Suprapubic skin (tissue), 4 donors: ENCODE measurements around the gene CTNNA3.

Source experiments
- CTCF ChIP-seq, 2 donors: fragments of 200-600 bp in 1 of 2; fragments of 450-650 bp in 1 of 2; sonication (generic) in 1 of 2; IDR thresholded peaks; one replicate each; pipeline ENCODE4 v1.5.1; 2016 to 2019; ENCODE audit warnings: antibody characterized with exemption in 2 of 2, mild to moderate bottlenecking in 1 of 2, moderate library complexity in 1 of 2
- EP300 ChIP-seq: sonication (generic); formaldehyde crosslinking; IDR thresholded peaks from one replicate; pipeline ENCODE4 v1.6.1; 2017; ENCODE audit warnings: antibody characterized with exemption
- POLR2AphosphoS5 ChIP-seq, 3 donors: sonication (generic); formaldehyde crosslinking; IDR thresholded peaks; one replicate each; pipeline ENCODE4 v1.6.1; 2017; ENCODE audit warnings: antibody characterized with exemption in 3 of 3

- TF ChIP-seq POLR2AphosphoS5 (IDR thresholded peaks at IDR 0.05): no peak
- TF ChIP-seq EP300: no peak
- no peak for TF ChIP-seq CTCF (IDR thresholded peaks at IDR 0.05)
These were observed 857.3 kb downstream of the CTNNA3 start for GRCh38 chr10:66838656-66839055.
